NOMO-1 treated with DMSO at 0.1 percent for 48 hours (cell line): ENCODE measurements around the gene C15orf62.

Experiments used
- DNase-seq: peaks from one replicate; lab custom pipeline; 2025; ENCODE audit not compliant: unreplicated experiment; lab: John Stamatoyannopoulos, UW

C15orf62 gene

GRCh38 chr15:40808861-40809450 is 39.2 kb downstream of the C15orf62 start:
- no peak for DNase-seq

- DNase-seq, result no peak
Observed at GRCh38 chr15:40812721-40813425, 43.1 kb downstream of the C15orf62 start.

GRCh38 chr15:40815042-40815698 is 45.4 kb downstream of the C15orf62 start:
- no peak for DNase-seq

- DNase-seq, result no peak
Observed at GRCh38 chr15:40819048-40819447, 49.3 kb downstream of the C15orf62 start.

GRCh38 chr15:40821195-40821594 is 51.4 kb downstream of the C15orf62 start:
- no peak for DNase-seq
